Activated effector memory CD4-positive, alpha-beta T cell treated with Interleukin-2 at 50 U/mL for 16 hours (primary cell): ENCODE data around the gene NR5A1.

Experiments used
- DNase-seq: peaks from one replicate; pipeline ENCODE4 v3.0.0-alpha.2; 2020

NR5A1 gene

GRCh38 chr9:124498040-124498439 lies 9.2 kb downstream of the NR5A1 start:
- no peak for DNase-seq

GRCh38 chr9:124497441-124497840 lies 9.8 kb downstream of the NR5A1 start:
- DNase-seq: no peak

- no peak for DNase-seq
Measured at GRCh38 chr9:124496463-124496862, 10.7 kb downstream of the NR5A1 start.

- DNase-seq: no peak
Measured at GRCh38 chr9:124496075-124496449, 11.1 kb downstream of the NR5A1 start.

- DNase-seq: no peak
Measured at GRCh38 chr9:124495126-124496074, 11.8 kb downstream of the NR5A1 start.

GRCh38 chr9:124493794-124494479 lies 13.3 kb downstream of the NR5A1 start:
- no peak for DNase-seq

- no peak for DNase-seq
Measured at GRCh38 chr9:124493218-124493617, 14.0 kb downstream of the NR5A1 start.

- no peak for DNase-seq
Measured at GRCh38 chr9:124492818-124493217, 14.4 kb downstream of the NR5A1 start.

GRCh38 chr9:124491049-124491975 lies 15.9 kb downstream of the NR5A1 start:
- no peak for DNase-seq

- DNase-seq: no peak
Measured at GRCh38 chr9:124490004-124490403, 17.2 kb downstream of the NR5A1 start.

- DNase-seq: no peak
Measured at GRCh38 chr9:124489222-124489621, 18.0 kb downstream of the NR5A1 start.

- DNase-seq: no peak
Measured at GRCh38 chr9:124488641-124489210, 18.5 kb downstream of the NR5A1 start.

GRCh38 chr9:124487260-124488182 lies 19.7 kb downstream of the NR5A1 start:
- DNase-seq: no peak

GRCh38 chr9:124486778-124487259 lies 20.4 kb downstream of the NR5A1 start:
- DNase-seq: no peak

- no peak for DNase-seq
Measured at GRCh38 chr9:124485936-124486335, 21.3 kb downstream of the NR5A1 start.

GRCh38 chr9:124485201-124485600 lies 22.0 kb downstream of the NR5A1 start:
- DNase-seq: no peak

GRCh38 chr9:124483481-124483880 lies 23.7 kb downstream of the NR5A1 start:
- no peak for DNase-seq

- DNase-seq: no peak
Measured at GRCh38 chr9:124482431-124483031, 24.7 kb downstream of the NR5A1 start.

GRCh38 chr9:124481115-124481514 lies 26.1 kb downstream of the NR5A1 start:
- DNase-seq: no peak

- no peak for DNase-seq
Measured at GRCh38 chr9:124480621-124480981, 26.6 kb downstream of the NR5A1 start.
